ENCODE data around the gene RPS21. TPM values are rescaled to one million over a fixed set of nuclear protein-coding genes. Genes with fewer than 3 reads are reported as not detected.
A peak's percentile ranks its signal among the peaks of the same experiment; 100 is the strongest.

Gene RPS21
- total and polyA plus RNA-seq, 9 of the 15 experiments (the other 6 are each of a cell fraction or from before 2014, with no cell fraction given), result 1,380 to 5,647 (median 3,091) TPM

DNA sequence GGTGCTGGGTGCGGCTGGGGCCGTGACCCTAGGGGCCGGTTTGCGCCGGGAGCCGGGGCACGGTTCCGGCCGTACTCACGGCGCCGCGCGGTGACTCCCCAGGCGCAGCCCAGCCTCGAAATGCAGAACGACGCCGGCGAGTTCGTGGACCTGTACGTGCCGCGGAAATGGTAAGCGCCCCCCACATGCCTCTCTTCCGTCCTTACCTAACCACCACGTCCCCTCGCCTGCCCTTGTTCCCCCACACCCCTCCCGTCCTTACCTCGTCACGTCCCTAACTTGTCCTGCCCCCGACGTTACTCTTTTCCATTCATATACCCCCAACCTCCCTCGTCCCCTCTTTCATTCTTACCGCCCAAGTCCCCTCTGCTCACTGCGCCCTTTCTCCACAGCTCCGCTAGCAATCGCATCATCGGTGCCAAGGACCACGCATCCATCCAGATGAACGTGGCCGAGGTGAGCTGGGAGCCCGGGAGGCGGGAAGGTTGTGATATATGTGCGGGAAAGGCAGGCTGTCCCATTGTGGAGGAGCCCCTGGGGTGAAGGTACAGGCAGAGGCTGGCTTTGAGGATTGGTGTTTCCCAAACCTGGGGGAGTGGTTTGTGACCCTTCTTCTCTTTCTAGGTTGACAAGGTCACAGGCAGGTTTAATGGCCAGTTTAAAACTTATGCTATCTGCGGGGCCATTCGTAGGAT is 463 bp downstream of the RPS21 start:
- in situ Hi-C loops (cut with MboI), result no loop called here
- no TSS peak for BruUV-seq (replicated peaks)
- POLR2A ChIA-PET, result interaction anchor here (0.6 to 5.1 kb wide), 14 partner anchors 9 to 495 kb away, joined by 3 to 28 read pairs (median 4); partner anchors contain the start of genes CABLES2 and LAMA5
- ATAC-seq (no peak; the same call in 1 of the 3 replicates), FAIRE-seq (peak; percentile 46), DNase-seq (ENCODE audit: extremely low read depth in 1 of 4, low spot score in 3 of 4) (peak in 2 of 4 experiments; percentile 41 to 45)
- Histone ChIP-seq H3K27ac (ENCODE audit: extremely low read depth, low read depth, low read length) (peak overlapping the region; percentile 95), H3K79me2 (ENCODE audit: control insufficient read depth, insufficient read depth, low read length) (peaks cover 59% of the 10 kb centered on the region), H2AFZ (ENCODE audit: low read depth, low read length) (0 out of 2 replicates have a peak overlapping the region, but pooled peaks have one; percentile 7), H3K4me2 (ENCODE audit: insufficient read depth, low read length) (peak overlapping the region; percentile 100), H3K27me3 (ENCODE audit: control insufficient read depth in 2 of 2, insufficient read depth in 2 of 2, low read length in 2 of 2) (no peaks in the 10 kb centered on the region), H4K20me1 (replicated peaks; ENCODE audit: control insufficient read depth, insufficient read depth, low read length) (peaks cover 12% of the 10 kb centered on the region), H3K9ac (ENCODE audit: insufficient read depth in 1 of 2, low read depth in 2 of 2, low read length in 2 of 2) (peak overlapping the region; percentile 99), H3K4me1 (replicated peaks in 1 of 2; ENCODE audit: control insufficient read depth in 2 of 2, insufficient read depth in 2 of 2, low read length in 2 of 2) (peaks cover 13 to 41% of the 10 kb centered on the region in 2 experiments; a peak in 4 of 5 replicates), H3K36me3 (ENCODE audit: control insufficient read depth, insufficient read depth, low read length) (peaks cover 54% of the 10 kb centered on the region), H3K9me1 (ENCODE audit: control insufficient read depth, insufficient read depth, low read length) (peaks cover 7% of the 10 kb centered on the region), H3K9me3 (replicated peaks; ENCODE audit: control insufficient read depth, insufficient read depth, low read depth, low read length) (no peaks in the 10 kb centered on the region), H3K4me3 (peak overlapping the region; percentile 100)
- WGBS (ENCODE audit: insufficient coverage, low coverage, missing lambda C conversion rate), result under 1% methylated on average over 34 of the region's 47 CpGs
- CTCF ChIA-PET (ENCODE audit: low intra/inter-chr PET ratio), result interaction anchor here (1.9 kb wide), 1 partner anchor 85 kb away, joined by 7 read pairs; the partner anchor contains the start of gene ADRM1
- intact Hi-C loops (cut with micrococcal nuclease), result loop anchor here (10.0 kb wide), 1 partner anchor 243 kb away; the partner anchor contains the start of genes PSMA7 and SS18L1
- TF ChIP-seq, protein P1, sequence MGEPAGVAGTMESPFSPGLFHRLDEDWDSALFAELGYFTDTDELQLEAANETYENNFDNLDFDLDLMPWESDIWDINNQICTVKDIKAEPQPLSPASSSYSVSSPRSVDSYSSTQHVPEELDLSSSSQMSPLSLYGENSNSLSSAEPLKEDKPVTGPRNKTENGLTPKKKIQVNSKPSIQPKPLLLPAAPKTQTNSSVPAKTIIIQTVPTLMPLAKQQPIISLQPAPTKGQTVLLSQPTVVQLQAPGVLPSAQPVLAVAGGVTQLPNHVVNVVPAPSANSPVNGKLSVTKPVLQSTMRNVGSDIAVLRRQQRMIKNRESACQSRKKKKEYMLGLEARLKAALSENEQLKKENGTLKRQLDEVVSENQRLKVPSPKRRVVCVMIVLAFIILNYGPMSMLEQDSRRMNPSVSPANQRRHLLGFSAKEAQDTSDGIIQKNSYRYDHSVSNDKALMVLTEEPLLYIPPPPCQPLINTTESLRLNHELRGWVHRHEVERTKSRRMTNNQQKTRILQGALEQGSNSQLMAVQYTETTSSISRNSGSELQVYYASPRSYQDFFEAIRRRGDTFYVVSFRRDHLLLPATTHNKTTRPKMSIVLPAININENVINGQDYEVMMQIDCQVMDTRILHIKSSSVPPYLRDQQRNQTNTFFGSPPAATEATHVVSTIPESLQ (CRISPR knock-in tag; IDR thresholded peaks at IDR 0.05), result peak; percentile 26; the same call in 1 of the 2 replicates
- TF ChIP-seq KDM5B (IDR thresholded peaks at IDR 0.05; ENCODE audit: insufficient replicate concordance, low read depth, low read length), result peak; percentile 29
- TF ChIP-seq SIN3A (IDR thresholded peaks at IDR 0.05; ENCODE audit: borderline replicate concordance in 2 of 2, control insufficient read depth in 1 of 2, low read depth in 2 of 2, low read length in 2 of 2), result peak in 1 of 2 experiments; percentile 20; a peak in 1 of 4 replicates
- TF ChIP-seq HSF4 (CRISPR knock-in tag; IDR thresholded peaks at IDR 0.05; ENCODE audit: borderline replicate concordance), result no peak
- TF ChIP-seq MIER1 (IDR thresholded peaks at IDR 0.05; ENCODE audit: low read depth), result peak; percentile 40; the same call in 1 of the 2 replicates
- TF ChIP-seq TBL1XR1 (IDR thresholded peaks at IDR 0.05; ENCODE audit: low read length in 2 of 2), result no peak
- peak; percentile 55 to 65; a peak in 2 of 4 replicates for TF ChIP-seq MLLT1 (IDR thresholded peaks at IDR 0.05)
- TF ChIP-seq ZBTB11 (CRISPR knock-in tag; IDR thresholded peaks at IDR 0.05), result peak in 2 of 3 experiments; percentile 15 to 41; a peak in 2 of 6 replicates
- TF ChIP-seq, protein P2, sequence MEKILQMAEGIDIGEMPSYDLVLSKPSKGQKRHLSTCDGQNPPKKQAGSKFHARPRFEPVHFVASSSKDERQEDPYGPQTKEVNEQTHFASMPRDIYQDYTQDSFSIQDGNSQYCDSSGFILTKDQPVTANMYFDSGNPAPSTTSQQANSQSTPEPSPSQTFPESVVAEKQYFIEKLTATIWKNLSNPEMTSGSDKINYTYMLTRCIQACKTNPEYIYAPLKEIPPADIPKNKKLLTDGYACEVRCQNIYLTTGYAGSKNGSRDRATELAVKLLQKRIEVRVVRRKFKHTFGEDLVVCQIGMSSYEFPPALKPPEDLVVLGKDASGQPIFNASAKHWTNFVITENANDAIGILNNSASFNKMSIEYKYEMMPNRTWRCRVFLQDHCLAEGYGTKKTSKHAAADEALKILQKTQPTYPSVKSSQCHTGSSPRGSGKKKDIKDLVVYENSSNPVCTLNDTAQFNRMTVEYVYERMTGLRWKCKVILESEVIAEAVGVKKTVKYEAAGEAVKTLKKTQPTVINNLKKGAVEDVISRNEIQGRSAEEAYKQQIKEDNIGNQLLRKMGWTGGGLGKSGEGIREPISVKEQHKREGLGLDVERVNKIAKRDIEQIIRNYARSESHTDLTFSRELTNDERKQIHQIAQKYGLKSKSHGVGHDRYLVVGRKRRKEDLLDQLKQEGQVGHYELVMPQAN (IDR thresholded peaks at IDR 0.05; ENCODE audit: borderline replicate concordance), result peak; percentile 38; the same call in 1 of the 2 replicates
